DND-41 (cell line): Measurements from ENCODE around the gene SNX9.

Experiments used
- ATAC-seq: fragments of 200-7000 bp; cut with Tn5 transposase; 3 replicates; pipeline ENCODE4 v1.9.1; 2021; ENCODE audit warnings: low read depth; ENCODE audit not compliant: insufficient read depth
- DNase-seq: peaks from one replicate; pipeline ENCODE4 v3.0.0-alpha.2; 2020
- H2AFZ ChIP-seq: 2 replicates; pipeline ENCODE4 v1.6.0; 2012; ENCODE audit warnings: low read depth, low read length
- H3K27ac ChIP-seq: 2 replicates; pipeline ENCODE4 v1.5.1; 2012; ENCODE audit warnings: low read length, inconsistent platforms
- H3K27me3 ChIP-seq: fragments of 200-600 bp; sonication (generic); 2 replicates; pipeline ENCODE4 v1.6.0; 2012; ENCODE audit warnings: low read length, mild to moderate bottlenecking, inconsistent platforms; ENCODE audit not compliant: insufficient read depth, poor library complexity
- H3K36me3 ChIP-seq: 2 replicates; pipeline ENCODE4 v1.5.1; 2012; ENCODE audit warnings: low read length, inconsistent platforms; ENCODE audit not compliant: insufficient read depth
- H3K4me1 ChIP-seq: 2 replicates; pipeline ENCODE4 v1.5.1; 2012; ENCODE audit warnings: mild to moderate bottlenecking, low read length; ENCODE audit not compliant: insufficient read depth
- H3K4me2 ChIP-seq: 2 replicates; pipeline ENCODE4 v1.6.0; 2012; ENCODE audit warnings: mild to moderate bottlenecking, moderate library complexity, low read length, inconsistent platforms; ENCODE audit not compliant: insufficient read depth
- H3K4me3 ChIP-seq, 2 experiments: fragments of 200-600 bp in 1 of 2; shearing (Covaris generic) in 1 of 2; 2 replicates each; pipeline ENCODE4 v1.5.1; 2012 to 2016; ENCODE audit warnings: inconsistent platforms in 2 of 2, low read length in 2 of 2, mild to moderate bottlenecking in 2 of 2, low read depth in 1 of 2, moderate library complexity in 1 of 2
- H3K79me2 ChIP-seq: 2 replicates; pipeline ENCODE4 v1.6.0; 2012; ENCODE audit warnings: low read length, inconsistent platforms; ENCODE audit not compliant: insufficient read depth
- H3K9ac ChIP-seq: 2 replicates; pipeline ENCODE4 v1.6.0; 2012; ENCODE audit warnings: low read depth, mild to moderate bottlenecking, inconsistent platforms, low read length, moderate library complexity
- H3K9me3 ChIP-seq: 2 replicates; pipeline ENCODE4 v1.5.1; 2012; ENCODE audit warnings: low read length, moderate library complexity, mild to moderate bottlenecking, inconsistent platforms; ENCODE audit not compliant: insufficient read depth, severe bottlenecking
- H4K20me1 ChIP-seq: 2 replicates; pipeline ENCODE4 v1.6.0; 2012; ENCODE audit warnings: low read length; ENCODE audit not compliant: insufficient read depth
- CTCF ChIP-seq: IDR thresholded peaks from 2 replicates; pipeline ENCODE4 v1.5.1; 2012; ENCODE audit warnings: borderline replicate concordance, low read length, moderate library complexity, mild to moderate bottlenecking; ENCODE audit not compliant: poor library complexity, severe bottlenecking; ENCODE audit errors: extremely low read depth
- EZH2 ChIP-seq: IDR thresholded peaks from 3 replicates; pipeline ENCODE4 v1.6.1; 2012; ENCODE audit warnings: borderline replicate concordance, low read depth, mild to moderate bottlenecking, moderate library complexity, low read length, inconsistent platforms; ENCODE audit not compliant: severe bottlenecking

SNX9 gene

GRCh38 chr6:157994125-157994795, 171.2 kb downstream of the SNX9 start:
- Histone ChIP-seq H4K20me1 (peaks cover 49% of the 10 kb centered on the region; the same call in 1 of the 2 replicates), H3K4me2 (no peak overlapping the region), H3K4me1 (peaks cover 22% of the 10 kb centered on the region), H3K27ac (no peak overlapping the region), H3K36me3 (no peaks in the 10 kb centered on the region), H3K27me3 (no peaks in the 10 kb centered on the region), H3K9ac (no peak overlapping the region), H3K79me2 (peaks cover 83% of the 10 kb centered on the region), H2AFZ (no peak overlapping the region), H3K9me3 (no peaks in the 10 kb centered on the region), H3K4me3 (no peak overlapping the region)
- no peak for TF ChIP-seq CTCF
- TF ChIP-seq EZH2 = no peak
- DNase-seq (no peak), ATAC-seq (no peak)
